IPS-20b (cell line): ENCODE measurements around the gene TRMT61B.
A peak's percentile ranks its signal among the peaks of the same experiment; 100 is the strongest.

ENCODE experiments used
- H3K27ac ChIP-seq: one replicate; pipeline ENCODE4 v1.5.1; 2013; ENCODE audit warnings: low read length
- H3K27me3 ChIP-seq: 2 replicates; pipeline ENCODE4 v1.6.1; 2013; ENCODE audit warnings: mild to moderate bottlenecking, low read length, inconsistent platforms; ENCODE audit not compliant: insufficient read depth
- H3K36me3 ChIP-seq: 2 replicates; pipeline ENCODE4 v1.6.1; 2013; ENCODE audit warnings: low read depth, mild to moderate bottlenecking, inconsistent platforms, low read length, moderate library complexity; ENCODE audit not compliant: insufficient read depth
- H3K4me1 ChIP-seq: 2 replicates; pipeline ENCODE4 v1.6.1; 2013; ENCODE audit warnings: mild to moderate bottlenecking, control low read depth, inconsistent platforms, low read length, moderate library complexity; ENCODE audit not compliant: insufficient read depth
- H3K4me3 ChIP-seq: 2 replicates; pipeline ENCODE4 v1.5.1; 2013; ENCODE audit warnings: mild to moderate bottlenecking, low read length, inconsistent platforms
- H3K9ac ChIP-seq: 2 replicates; pipeline ENCODE4 v1.6.1; 2013; ENCODE audit warnings: low read depth, mild to moderate bottlenecking, inconsistent platforms, low read length, moderate library complexity
- H3K9me3 ChIP-seq: 2 replicates; pipeline ENCODE4 v1.6.1; 2013; ENCODE audit warnings: mild to moderate bottlenecking, low read depth, low read length, inconsistent platforms; ENCODE audit not compliant: insufficient read depth

TRMT61B gene

DNA sequence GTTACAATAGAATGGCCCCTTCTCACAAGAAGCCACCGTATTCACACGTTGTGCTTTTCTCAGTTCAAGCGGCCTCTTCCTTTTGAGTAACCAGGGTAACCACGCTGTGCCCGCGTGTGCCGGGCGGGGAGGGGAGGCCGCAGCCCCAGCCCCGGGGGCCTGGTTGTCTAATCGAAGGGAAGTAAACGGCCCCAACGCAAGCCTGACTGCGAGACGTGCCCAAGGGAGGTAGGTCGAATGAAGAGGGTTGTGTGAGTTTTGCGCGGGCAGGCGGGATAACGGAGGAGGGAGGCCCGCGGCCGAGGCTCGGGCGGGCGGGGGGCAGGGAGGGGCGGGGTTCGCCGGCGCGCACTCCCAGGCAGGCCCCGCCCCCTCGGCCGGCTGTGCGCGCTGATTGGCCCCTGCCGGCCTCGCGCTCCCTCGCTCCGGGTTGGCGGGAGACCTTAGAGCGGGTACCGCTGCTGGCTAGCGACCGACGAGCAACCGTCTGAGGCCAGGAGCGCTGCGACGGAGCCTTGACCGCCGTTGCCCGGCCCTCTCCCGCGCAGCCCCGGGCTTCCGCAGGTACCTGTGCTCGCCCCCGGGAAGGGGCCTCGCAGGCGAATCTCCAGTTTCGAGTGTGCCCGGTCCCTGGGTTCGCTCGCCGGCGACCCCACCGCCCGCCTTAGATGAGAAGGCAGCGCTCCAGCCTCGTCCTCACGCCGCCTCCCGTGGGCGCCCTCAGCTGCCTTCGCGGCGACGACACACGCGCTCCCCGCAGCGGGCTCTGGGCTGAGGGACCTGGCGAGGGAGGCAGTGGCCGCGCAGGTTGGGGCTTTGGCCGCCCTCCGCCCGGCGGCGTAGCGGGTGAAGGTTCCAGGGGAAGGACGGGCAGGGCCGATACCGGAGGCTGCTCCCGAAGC lies 59.5 kb downstream of the TRMT61B start, which contains the start of gene SPDYA:
TSS of gene SPDYA (plus strand) at position 451 of the 902 bp plus-strand sequence. CDS start 5,181 bp downstream, outside the sequence.
- Histone ChIP-seq H3K4me1 (no peaks in the 10 kb centered on the region; the same call in 1 of the 2 replicates), H3K27ac (no peak within 1 kb of the TSS), H3K9ac (peak within 1 kb of the TSS; percentile 37; the same call in 1 of the 2 replicates), H3K27me3 (peaks cover 40% of the 10 kb centered on the region), H3K4me3 (peak within 1 kb of the TSS; percentile 62), H3K9me3 (peaks cover 4% of the 10 kb centered on the region; the same call in 1 of the 2 replicates), H3K36me3 (no peaks in the 10 kb centered on the region)

DNA sequence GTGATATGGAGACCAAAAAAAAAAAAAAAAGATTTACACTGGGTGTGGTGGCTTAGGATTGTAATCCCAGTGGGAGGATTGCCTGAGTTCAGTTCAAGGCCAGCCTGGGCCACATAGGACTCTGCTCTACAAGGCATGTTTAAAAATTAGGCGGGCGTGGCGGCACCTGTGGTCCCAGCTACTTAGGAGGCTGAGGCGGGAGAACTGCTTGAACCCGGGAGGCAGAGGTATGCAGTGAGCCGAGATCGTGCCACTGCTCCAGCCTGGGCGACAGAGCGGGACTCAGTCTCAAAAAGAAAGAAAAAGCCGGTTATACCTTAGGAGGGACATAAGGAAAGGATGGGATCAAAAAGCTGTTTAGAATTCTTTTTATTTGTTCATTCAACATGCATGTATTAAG lies 60.2 kb downstream of the TRMT61B start:
- Histone ChIP-seq H3K9ac (peak overlapping the region; percentile 37; the same call in 1 of the 2 replicates), H3K4me3 (peak overlapping the region; percentile 62), H3K9me3 (peaks cover 4% of the 10 kb centered on the region; the same call in 1 of the 2 replicates), H3K27ac (no peak overlapping the region), H3K27me3 (peaks cover 40% of the 10 kb centered on the region), H3K4me1 (no peaks in the 10 kb centered on the region; the same call in 1 of the 2 replicates), H3K36me3 (no peaks in the 10 kb centered on the region)

DNA sequence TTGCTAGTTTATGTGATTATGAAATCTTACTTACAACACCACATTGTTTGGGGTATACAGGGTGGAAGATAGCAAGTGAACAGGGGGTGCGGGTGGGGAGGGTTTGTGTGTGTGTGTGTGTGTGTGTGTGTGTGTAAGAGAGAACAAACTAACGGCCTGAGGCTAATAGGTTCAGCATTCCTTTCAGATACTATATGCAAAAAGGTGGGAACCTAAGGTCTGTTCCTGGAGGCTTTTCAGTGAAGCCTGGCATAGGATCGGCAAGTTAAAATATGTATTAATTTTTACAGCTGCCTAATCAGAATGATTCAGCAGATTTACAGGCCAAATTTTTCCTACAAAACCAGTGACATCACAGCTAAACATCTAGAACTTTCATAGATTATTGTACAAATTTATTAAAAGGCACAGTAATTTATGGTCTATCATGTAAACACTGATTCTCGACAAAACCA lies 67.1 kb downstream of the TRMT61B start:
- H3K27me3 ChIP-seq: no peaks in the 10 kb centered on the region
- H3K4me3 ChIP-seq: no peak overlapping the region
- no peak overlapping the region for H3K9ac ChIP-seq
- no peak overlapping the region for H3K27ac ChIP-seq
- no peaks in the 10 kb centered on the region for H3K9me3 ChIP-seq
- peaks cover 43% of the 10 kb centered on the region for H3K36me3 ChIP-seq
- no peaks in the 10 kb centered on the region for H3K4me1 ChIP-seq

DNA sequence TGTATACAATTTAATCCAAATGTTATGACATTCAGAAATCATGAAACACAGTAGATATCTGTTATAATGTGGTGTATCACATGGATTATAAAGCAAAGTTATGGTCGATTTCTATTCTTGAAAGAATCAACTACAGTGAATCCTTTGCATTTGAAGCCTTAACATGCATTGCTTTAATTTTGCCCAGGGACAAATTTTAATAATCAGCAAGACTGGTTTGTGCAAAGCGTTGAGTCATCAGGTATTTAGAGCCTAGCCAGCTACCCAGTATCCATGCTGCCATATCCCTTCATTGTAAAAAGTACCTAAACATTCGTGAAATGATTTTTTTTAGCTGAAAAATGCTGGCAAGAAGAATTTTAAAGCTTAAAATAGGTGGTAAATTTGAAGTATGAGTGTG lies 68.4 kb downstream of the TRMT61B start:
- Histone ChIP-seq H3K9ac (no peak overlapping the region), H3K27ac (no peak overlapping the region), H3K27me3 (no peaks in the 10 kb centered on the region), H3K4me1 (no peaks in the 10 kb centered on the region), H3K4me3 (no peak overlapping the region), H3K9me3 (no peaks in the 10 kb centered on the region), H3K36me3 (peaks cover 56% of the 10 kb centered on the region)
